ENCODE measurements around the gene IQCH. TPM values are rescaled to one million over a fixed set of nuclear protein-coding genes. Genes with fewer than 3 reads are reported as not detected.

IQCH gene
- polyA plus RNA-seq, 1 of the 3 experiments (the other 2 are of a cell fraction): 0.81 TPM

GRCh38 chr15:67303490-67304363 lies 49.1 kb downstream of the IQCH start:
- H3K4me1 ChIP-seq (ENCODE audit: control insufficient read depth in 1 of 2, insufficient read depth in 2 of 2, low read depth in 1 of 2, low read length in 1 of 2): peaks cover 3 to 13% of the 10 kb centered on the region in 2 experiments; a peak in 3 of 4 replicates
- DNase-seq: peak; percentile 6

GRCh38 chr15:67304778-67305177 lies 50.2 kb downstream of the IQCH start:
- Histone ChIP-seq H3K9me3 (no peaks in the 10 kb centered on the region), H3K9ac (no peak overlapping the region), H3K27ac (ENCODE audit: low read depth in 2 of 2, low read length in 1 of 2) (no peak overlapping the region), H3K36me3 (replicated peaks in 1 of 2; ENCODE audit: control insufficient read depth in 1 of 2, insufficient read depth in 2 of 2, low read length in 1 of 2) (no peaks in the 10 kb centered on the region), H2AFZ (ENCODE audit: low read depth) (no peak overlapping the region), H3K9me2 (0 out of 2 replicates have a peak, but pooled peaks cover 4% of the 10 kb centered on the region), H3K4me3 (ENCODE audit: low read depth in 2 of 2, low read length in 1 of 2) (no peak overlapping the region), H3F3A (replicated peaks; ENCODE audit: insufficient read depth) (peaks cover 5% of the 10 kb centered on the region), H4K20me1 (ENCODE audit: insufficient read depth) (no peaks in the 10 kb centered on the region), H3K27me3 (ENCODE audit: insufficient read depth) (no peaks in the 10 kb centered on the region), H3K79me2 (ENCODE audit: insufficient read depth) (no peaks in the 10 kb centered on the region), H3K4me2 (no peak overlapping the region), H3K4me1 (ENCODE audit: control insufficient read depth in 1 of 2, insufficient read depth in 2 of 2, low read depth in 1 of 2, low read length in 1 of 2) (peaks cover 3 to 16% of the 10 kb centered on the region in 2 experiments; a peak in 3 of 4 replicates)
- ChIA-PET CTCF (interaction anchor here (0.7 to 3.9 kb wide), 16 partner anchors 10 to 533 kb away, joined by 3 to 112 read pairs (median 6); partner anchors contain the start of gene AAGAB), POLR2A (no interaction called here)
- DNase-seq: no peak
- TF ChIP-seq FOSL2 (IDR thresholded peaks at IDR 0.05; ENCODE audit: borderline replicate concordance, low read depth): no peak
- no peak for TF ChIP-seq SMC3 (IDR thresholded peaks at IDR 0.05; ENCODE audit: low read depth, low read length)
- no peak for TF ChIP-seq RAD21 (IDR thresholded peaks at IDR 0.05; ENCODE audit: low read length)
- no peak for TF ChIP-seq SIN3A (IDR thresholded peaks at IDR 0.05; ENCODE audit: borderline replicate concordance, low read depth, low read length)
- no peak for TF ChIP-seq TEAD4 (IDR thresholded peaks at IDR 0.05; ENCODE audit: borderline replicate concordance, insufficient read depth)
- TF ChIP-seq FOXJ3 (CRISPR knock-in tag; IDR thresholded peaks at IDR 0.05): no peak
- no peak for TF ChIP-seq ELF1 (IDR thresholded peaks at IDR 0.05)
- TF ChIP-seq FOXM1 (IDR thresholded peaks at IDR 0.05; ENCODE audit: low read depth): no peak
- TF ChIP-seq ZBTB33 (IDR thresholded peaks at IDR 0.05; ENCODE audit: borderline replicate concordance, low read depth): no peak
- no peak for TF ChIP-seq MEF2A (IDR thresholded peaks at IDR 0.05; ENCODE audit: borderline replicate concordance, low read depth)
- TF ChIP-seq, protein P1, sequence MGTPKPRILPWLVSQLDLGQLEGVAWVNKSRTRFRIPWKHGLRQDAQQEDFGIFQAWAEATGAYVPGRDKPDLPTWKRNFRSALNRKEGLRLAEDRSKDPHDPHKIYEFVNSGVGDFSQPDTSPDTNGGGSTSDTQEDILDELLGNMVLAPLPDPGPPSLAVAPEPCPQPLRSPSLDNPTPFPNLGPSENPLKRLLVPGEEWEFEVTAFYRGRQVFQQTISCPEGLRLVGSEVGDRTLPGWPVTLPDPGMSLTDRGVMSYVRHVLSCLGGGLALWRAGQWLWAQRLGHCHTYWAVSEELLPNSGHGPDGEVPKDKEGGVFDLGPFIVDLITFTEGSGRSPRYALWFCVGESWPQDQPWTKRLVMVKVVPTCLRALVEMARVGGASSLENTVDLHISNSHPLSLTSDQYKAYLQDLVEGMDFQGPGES (IDR thresholded peaks at IDR 0.05; ENCODE audit: low read depth, low read length): no peak
- no peak for TF ChIP-seq EZH2phosphoT487 (IDR thresholded peaks at IDR 0.05; ENCODE audit: borderline replicate concordance, low read depth)
- no peak for TF ChIP-seq GATA2 (CRISPR knock-in tag; IDR thresholded peaks at IDR 0.05)
- TF ChIP-seq RFX5 (IDR thresholded peaks at IDR 0.05; ENCODE audit: low read length): no peak

More at GRCh38 chr15:67303490-67304363, 49.1 kb downstream of the IQCH start:
- TF ChIP-seq TAF1 (IDR thresholded peaks at IDR 0.05; ENCODE audit: borderline replicate concordance, low read depth, low read length) (no peak), RAD21 (IDR thresholded peaks at IDR 0.05; ENCODE audit: low read length) (peak; percentile 88), CTCF (IDR thresholded peaks at IDR 0.05) (peak; percentile 64), SMC3 (IDR thresholded peaks at IDR 0.05; ENCODE audit: low read depth, low read length) (peak; percentile 73), EP300 (IDR thresholded peaks at IDR 0.05; ENCODE audit: borderline replicate concordance in 1 of 2, low read depth in 1 of 2, low read length in 1 of 2) (no peak), NFIC (IDR thresholded peaks at IDR 0.05; ENCODE audit: borderline replicate concordance) (no peak), RXRA (IDR thresholded peaks at IDR 0.05; ENCODE audit: borderline replicate concordance, low read depth) (no peak), TCF12 (IDR thresholded peaks at IDR 0.05) (no peak)
- H4K20me1 ChIP-seq (ENCODE audit: insufficient read depth): no peaks in the 10 kb centered on the region
- no peaks in the 10 kb centered on the region for H3K9me3 ChIP-seq
- ChIA-PET POLR2A (interaction anchor here (0.6 kb wide), 1 partner anchor 299 kb away, joined by 3 read pairs; no protein-coding TSS in a partner anchor), CTCF (interaction anchor here (0.5 to 3.9 kb wide), 37 partner anchors 9 to 534 kb away, joined by 3 to 112 read pairs (median 4); partner anchors contain the start of gene AAGAB)
- H2AFZ ChIP-seq (ENCODE audit: low read depth): no peak overlapping the region
- H3K27ac ChIP-seq (ENCODE audit: low read depth in 2 of 2, low read length in 1 of 2): no peak overlapping the region
- no peaks in the 10 kb centered on the region for H3K27me3 ChIP-seq (ENCODE audit: insufficient read depth)
- H3K36me3 ChIP-seq (replicated peaks in 1 of 2; ENCODE audit: control insufficient read depth in 1 of 2, insufficient read depth in 2 of 2, low read length in 1 of 2): no peaks in the 10 kb centered on the region
- H3K4me3 ChIP-seq (ENCODE audit: low read depth in 2 of 2, low read length in 1 of 2): no peak overlapping the region
- no peaks in the 10 kb centered on the region for H3K79me2 ChIP-seq (ENCODE audit: insufficient read depth)
- H3F3A ChIP-seq (replicated peaks; ENCODE audit: insufficient read depth): peaks cover 5% of the 10 kb centered on the region
- H3K9me2 ChIP-seq: 0 out of 2 replicates have a peak, but pooled peaks cover 4% of the 10 kb centered on the region
- WGBS (ENCODE audit: low lambda C conversion rate): 62% methylated on average over 4 of the region's 4 CpGs
- H3K4me2 ChIP-seq: no peak overlapping the region
- no peak overlapping the region for H3K9ac ChIP-seq
